HCT116 (cell line): ENCODE results near the gene FHIT. TPM values are rescaled to one million over a fixed set of nuclear protein-coding genes. Genes with fewer than 3 reads are reported as not detected.
A peak's percentile ranks its signal among the peaks of the same experiment; 100 is the strongest.

Experiments
- ATAC-seq: fragments of 200-7000 bp; cut with Tn5 transposase; 2 replicates; pipeline ENCODE4 v1.9.1; 2020; ENCODE audit warnings: mild to moderate bottlenecking, moderate library complexity
- BruUV-seq: library from RNA; stranded (reverse); fragments of 400-500 nt; replicated peaks from 2 replicates; lab custom pipeline; 2021; lab: Mats Ljungman, UMichigan
- CTCF ChIA-PET: fragments of 300-600 bp; sonication (Branson Sonifier 250); formaldehyde crosslinking; loops from one replicate; lab custom pipeline; 2021; ENCODE audit warnings: antibody characterized with exemption; lab: Charles Lee
- POLR2A ChIA-PET: fragments of 300-600, 350-600 bp; sonication (Branson Sonifier 250); formaldehyde crosslinking; loops from one replicate; lab custom pipeline; 2021; ENCODE audit warnings: antibody characterized with exemption; lab: Charles Lee
- RAD21 ChIA-PET, 2 experiments: fragments of 300-600 bp; sonication (Branson Sonifier 250); formaldehyde crosslinking; loops; one replicate each; lab custom pipeline; 2023; ENCODE audit warnings: low total read pairs in 2 of 2; ENCODE audit not compliant: uncharacterized antibody in 2 of 2, unreplicated experiment in 2 of 2, low non-redundant PET in 1 of 2; lab: Charles Lee
- DNase-seq: peaks from one replicate; pipeline ENCODE4 v3.0.0-alpha.2; 2010; ENCODE audit warnings: low read depth, low spot score
- H2AFZ ChIP-seq: fragments of 200-600 bp; shearing (Covaris generic), sonication (generic); 2 replicates; pipeline ENCODE4 v1.6.1; 2017; ENCODE audit warnings: low read depth, mixed run types, mixed read lengths, antibody characterized with exemption, low read length; ENCODE audit not compliant: poor library complexity, severe bottlenecking
- H3K27ac ChIP-seq: 2 replicates; pipeline ENCODE4 v1.5.1; 2012; ENCODE audit warnings: low read depth, low read length
- H3K27me3 ChIP-seq: fragments of 200-600 bp; sonication (generic); 2 replicates; pipeline ENCODE4 v1.6.1; 2016; ENCODE audit warnings: mixed run types, low read length, mixed read lengths; ENCODE audit not compliant: insufficient read depth
- H3K36me3 ChIP-seq, 2 experiments: fragments of 200-500 bp in 1 of 2; fragments of 200-600 bp in 1 of 2; sonication (Bioruptor generic) in 1 of 2; sonication (generic) in 1 of 2; 2 replicates each; pipeline versions ENCODE4 v1.5.1 to v1.6.1; 2014 to 2016; ENCODE audit warnings: low read length in 2 of 2, inconsistent platforms in 1 of 2, mixed read lengths in 1 of 2, mixed run types in 1 of 2; ENCODE audit not compliant: insufficient read depth in 2 of 2, control insufficient read depth in 1 of 2
- H3K4me1 ChIP-seq, 2 experiments: fragments of 200-600 bp in 1 of 2; sonication (generic) in 1 of 2; 2 replicates each; pipeline versions ENCODE4 v1.5.1 to v1.6.1; 2012 to 2017; ENCODE audit warnings: low read length in 2 of 2, inconsistent platforms in 1 of 2, mild to moderate bottlenecking in 1 of 2, mixed read lengths in 1 of 2, mixed run types in 1 of 2, moderate library complexity in 1 of 2; ENCODE audit not compliant: insufficient read depth in 2 of 2, control insufficient read depth in 1 of 2
- H3K4me2 ChIP-seq: fragments of 200-600 bp; sonication (generic); 2 replicates; pipeline ENCODE4 v1.6.1; 2017; ENCODE audit warnings: mixed run types, low read length, mixed read lengths
- H3K4me3 ChIP-seq, 2 experiments: fragments of 200-600 bp in 1 of 2; sonication (generic) in 1 of 2; replicated peaks in 1 of 2; 2 replicates each; pipeline ENCODE4 v1.5.1; 2011 to 2016; ENCODE audit warnings: low read length in 2 of 2, control low read depth in 1 of 2, low read depth in 1 of 2, mild to moderate bottlenecking in 1 of 2, mixed read lengths in 1 of 2, mixed run types in 1 of 2
- H3K79me2 ChIP-seq: fragments of 200-600 bp; sonication (generic); 2 replicates; pipeline ENCODE4 v1.6.1; 2017; ENCODE audit warnings: mild to moderate bottlenecking, mixed run types, low read length, moderate library complexity, mixed read lengths; ENCODE audit not compliant: insufficient read depth
- H3K9ac ChIP-seq: fragments of 200-600 bp; sonication (generic); 2 replicates; pipeline ENCODE4 v1.6.1; 2016; ENCODE audit warnings: low read length, mixed read lengths
- H3K9me2 ChIP-seq: fragments of 200-600 bp; sonication (generic), shearing (Covaris generic); 2 replicates; pipeline ENCODE4 v1.6.1; 2017; ENCODE audit warnings: mixed run types, mild to moderate bottlenecking, moderate library complexity; ENCODE audit not compliant: insufficient read depth
- H3K9me3 ChIP-seq, 2 experiments: fragments of 200-500 bp in 1 of 2; fragments of 200-600 bp in 1 of 2; sonication (Bioruptor generic) in 1 of 2; sonication (generic) in 1 of 2; 2 replicates each; pipeline ENCODE4 v1.6.1; 2014 to 2017; ENCODE audit warnings: low read length in 2 of 2, mixed read lengths in 2 of 2, inconsistent platforms in 1 of 2, low read depth in 1 of 2, mild to moderate bottlenecking in 1 of 2, mixed run types in 1 of 2, moderate library complexity in 1 of 2; ENCODE audit not compliant: control insufficient read depth in 1 of 2, insufficient read depth in 1 of 2
- H4K20me1 ChIP-seq: fragments of 200-600 bp; sonication (generic), shearing (Covaris generic); 2 replicates; pipeline ENCODE4 v1.6.1; 2017; ENCODE audit warnings: mixed run types, mild to moderate bottlenecking, moderate library complexity; ENCODE audit not compliant: insufficient read depth
- CBX3 ChIP-seq: IDR thresholded peaks from 2 replicates; pipeline ENCODE4 v1.6.1; 2012; ENCODE audit warnings: low read depth
- EGR1 ChIP-seq: IDR thresholded peaks from 2 replicates; pipeline ENCODE4 v1.6.1; 2012; ENCODE audit warnings: low read depth
- EZH2 ChIP-seq: fragments of 200-600 bp; sonication (generic); IDR thresholded peaks from 2 replicates; pipeline ENCODE4 v1.6.1; 2017; ENCODE audit warnings: antibody characterized with exemption, mixed run types
- EZH2phosphoT487 ChIP-seq: fragments of 200-600 bp; IDR thresholded peaks from 2 replicates; pipeline ENCODE4 v1.6.1; 2018; ENCODE audit warnings: antibody characterized with exemption, borderline replicate concordance
- FOSL1 ChIP-seq: IDR thresholded peaks from 2 replicates; pipeline ENCODE4 v1.6.1; 2012; ENCODE audit warnings: low read depth
- POLR2A ChIP-seq: IDR thresholded peaks from 2 replicates; pipeline ENCODE4 v1.7.0; 2011; ENCODE audit warnings: borderline replicate concordance; ENCODE audit not compliant: insufficient read depth, insufficient read length; ENCODE audit errors: extremely low read depth
- POLR2AphosphoS5 ChIP-seq: IDR thresholded peaks from 2 replicates; pipeline ENCODE4 v1.6.1; 2011; ENCODE audit warnings: mild to moderate bottlenecking, low read depth, low read length, moderate library complexity
- REST ChIP-seq: IDR thresholded peaks from 2 replicates; pipeline ENCODE4 v1.6.1; 2012; ENCODE audit warnings: low read depth
- SIN3A ChIP-seq: IDR thresholded peaks from 2 replicates; pipeline ENCODE4 v1.6.1; 2012; ENCODE audit warnings: low read depth
- SP1 ChIP-seq: IDR thresholded peaks from 2 replicates; pipeline ENCODE4 v1.6.1; 2012; ENCODE audit warnings: low read depth
- SRF ChIP-seq: IDR thresholded peaks from 2 replicates; pipeline ENCODE4 v1.6.1; 2012; ENCODE audit warnings: low read depth
- TCF7L2 ChIP-seq: IDR thresholded peaks from 2 replicates; pipeline ENCODE4 v1.7.0; 2011; ENCODE audit warnings: borderline replicate concordance, inconsistent platforms; ENCODE audit not compliant: insufficient read depth, insufficient read length; ENCODE audit errors: extremely low read depth
- YY1 ChIP-seq: IDR thresholded peaks from 2 replicates; pipeline ENCODE4 v1.6.1; 2011; ENCODE audit warnings: low read length, low read depth, moderate library complexity, mild to moderate bottlenecking; ENCODE audit not compliant: insufficient replicate concordance; ENCODE audit errors: extremely low read depth
- ZFX ChIP-seq: fragments of 450-650 bp; IDR thresholded peaks from 2 replicates; pipeline ENCODE4 v1.6.1; 2017
- intact Hi-C: fragments of 100-400 bp; cut with micrococcal nuclease; formaldehyde crosslinking; loops from 2 replicates; pipeline ENCODE4 v1.10.0; 2022
- total RNA-seq: library from RNA; stranded (reverse); gene quantifications from one replicate; pipeline ENCODE4 v1.2.1, GENCODE V29; 2021; ENCODE audit not compliant: unreplicated experiment
- TF ChIP-seq, protein P1 (sequence below): IDR thresholded peaks from 2 replicates; pipeline ENCODE4 v1.6.1; 2012
- TF ChIP-seq, protein P2 (sequence below): IDR thresholded peaks from 2 replicates; pipeline ENCODE4 v1.6.1; 2012

The FHIT gene
- total RNA-seq, 1 experiment from 2014 or later = 20.1 TPM

GRCh38 chr3:61250784-61251173 lies 473 bp downstream of the FHIT start:
- ChIA-PET CTCF (no interaction called here), RAD21 (no interaction called here), POLR2A (no interaction called here)
- Histone ChIP-seq H2AFZ (peak overlapping the region; percentile 55), H3K27me3 (no peaks in the 10 kb centered on the region), H3K36me3 (no peaks in the 10 kb centered on the region), H3K79me2 (no peaks in the 10 kb centered on the region), H3K4me2 (peak overlapping the region; percentile 90), H3K9me3 (no peaks in the 10 kb centered on the region), H3K9me2 (no peaks in the 10 kb centered on the region), H3K4me1 (peaks cover 0 to 17% of the 10 kb centered on the region in 2 experiments; a peak in 2 of 4 replicates), H3K9ac (peak overlapping the region; percentile 73), H3K27ac (peak overlapping the region; percentile 66), H3K4me3 (peak overlapping the region; percentile 83 to 84), H4K20me1 (no peaks in the 10 kb centered on the region)
- ATAC-seq = peak; percentile 48
- intact Hi-C loops = no loop called here
- DNase-seq = peak; percentile 34
- BruUV-seq = TSS peak; percentile 74
- TF ChIP-seq EGR1 = no peak
- TF ChIP-seq, protein P1, sequence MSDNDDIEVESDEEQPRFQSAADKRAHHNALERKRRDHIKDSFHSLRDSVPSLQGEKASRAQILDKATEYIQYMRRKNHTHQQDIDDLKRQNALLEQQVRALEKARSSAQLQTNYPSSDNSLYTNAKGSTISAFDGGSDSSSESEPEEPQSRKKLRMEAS = peak; percentile 85

- no peak overlapping the region for H2AFZ ChIP-seq
- CTCF ChIA-PET = no interaction called here
- H3K9me2 ChIP-seq = no peaks in the 10 kb centered on the region
- H3K27me3 ChIP-seq = no peaks in the 10 kb centered on the region
- RAD21 ChIA-PET = no interaction called here
- no peaks in the 10 kb centered on the region for H3K36me3 ChIP-seq
- TF ChIP-seq EZH2 (no peak), POLR2AphosphoS5 (no peak), SIN3A (no peak), EGR1 (no peak), REST (no peak), EZH2phosphoT487 (no peak), POLR2A (no peak), ZFX (no peak), YY1 (no peak), SP1 (no peak), CBX3 (no peak), FOSL1 (no peak), SRF (no peak), TCF7L2 (no peak)
- TF ChIP-seq, protein P2, sequence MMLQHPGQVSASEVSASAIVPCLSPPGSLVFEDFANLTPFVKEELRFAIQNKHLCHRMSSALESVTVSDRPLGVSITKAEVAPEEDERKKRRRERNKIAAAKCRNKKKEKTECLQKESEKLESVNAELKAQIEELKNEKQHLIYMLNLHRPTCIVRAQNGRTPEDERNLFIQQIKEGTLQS = no peak
- TF ChIP-seq, protein P1 = no peak
- no peaks in the 10 kb centered on the region for H4K20me1 ChIP-seq
- no peak overlapping the region for H3K27ac ChIP-seq
- H3K9me3 ChIP-seq = no peaks in the 10 kb centered on the region
- no peak overlapping the region for H3K4me3 ChIP-seq
- H3K9ac ChIP-seq = no peak overlapping the region
- peaks cover 11% of the 10 kb centered on the region; the same call in 1 of the 2 replicates for H3K79me2 ChIP-seq
- BruUV-seq = no TSS peak
- intact Hi-C loops = no loop called here
- no peak overlapping the region for H3K4me2 ChIP-seq
- peaks cover 0 to 17% of the 10 kb centered on the region in 2 experiments; a peak in 2 of 4 replicates for H3K4me1 ChIP-seq
- DNase-seq (no peak), ATAC-seq (no peak)
- POLR2A ChIA-PET = interaction anchor here (0.8 kb wide), 1 partner anchor 8 kb away, joined by 3 read pairs; no protein-coding TSS in a partner anchor
Observed at GRCh38 chr3:61248496-61248895, 2.8 kb downstream of the FHIT start.
